ENCODE results near the gene TIMP2. TPM values are rescaled to one million over a fixed set of nuclear protein-coding genes. Genes with fewer than 3 reads are reported as not detected.

TIMP2 gene
- total and polyA plus RNA-seq, 2 experiments from 2014 or later: 10.6 to 22.5 TPM

DNA sequence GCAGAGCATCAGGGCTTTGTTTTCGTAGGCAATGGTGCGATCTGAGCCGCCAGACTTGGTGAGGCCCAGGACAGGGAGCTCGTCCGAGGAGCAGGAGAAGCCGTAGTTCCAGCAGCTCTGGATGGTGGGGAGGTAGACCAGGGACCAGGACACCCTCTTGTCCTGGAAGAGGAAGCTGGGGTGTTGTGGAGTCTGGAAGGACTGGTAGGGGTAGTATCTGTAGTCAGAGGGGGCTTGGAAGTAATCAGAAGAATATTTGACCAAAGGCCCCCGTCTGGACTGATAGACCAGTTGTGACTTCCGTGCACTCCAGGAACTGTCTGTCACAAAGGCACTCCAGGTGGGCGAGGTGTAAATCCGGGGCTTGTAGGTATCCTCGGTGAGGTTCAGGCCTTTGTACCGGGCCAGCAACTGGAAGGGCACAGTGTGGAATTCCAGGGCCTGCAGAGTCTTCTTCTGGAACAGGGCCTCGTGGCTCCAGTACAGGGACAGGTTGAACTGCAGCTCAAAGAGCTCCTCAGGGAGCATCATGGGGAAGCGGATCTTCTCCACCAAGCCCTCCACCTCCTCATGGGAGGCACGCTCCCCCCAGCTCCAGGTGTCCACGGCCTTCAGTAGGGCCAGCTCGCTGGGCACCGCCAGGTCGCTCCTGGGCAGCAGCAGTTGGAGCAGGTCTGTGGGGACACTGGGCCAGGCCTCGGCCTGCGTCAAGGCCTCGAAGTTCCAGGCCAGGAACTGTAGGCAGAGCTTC is 46.7 kb upstream of the TIMP2 start:
- Histone ChIP-seq H3K79me2 (replicated peaks; ENCODE audit: insufficient read depth) (no peaks in the 10 kb centered on the region), H3K4me1 (ENCODE audit: insufficient read depth) (no peaks in the 10 kb centered on the region), H3K36me3 (ENCODE audit: insufficient read depth) (no peaks in the 10 kb centered on the region), H2AFZ (no peak overlapping the region), H3F3A (replicated peaks; ENCODE audit: low read depth) (0 out of 2 replicates have a peak, but pooled peaks cover 4% of the 10 kb centered on the region), H3K27me3 (ENCODE audit: insufficient read depth) (no peaks in the 10 kb centered on the region), H3K4me3 (no peak overlapping the region), H3K9me2 (ENCODE audit: insufficient read depth) (no peaks in the 10 kb centered on the region), H3K27ac (ENCODE audit: low read depth) (no peak overlapping the region), H4K20me1 (replicated peaks; ENCODE audit: insufficient read depth) (no peaks in the 10 kb centered on the region), H3K4me2 (no peak overlapping the region)
- Mint-ChIP-seq H3K27ac (0 out of 2 replicates have a peak overlapping the region, but pooled peaks have one; percentile 90), H3K4me3 (no peak overlapping the region), H3K4me1 (peaks cover 24% of the 10 kb centered on the region), H3K27me3 (ENCODE audit: insufficient read depth, low read depth, poor library complexity) (peaks cover 23% of the 10 kb centered on the region), H3K9me3 (no peaks in the 10 kb centered on the region), H3K36me3 (ENCODE audit: low read depth) (peaks cover 13% of the 10 kb centered on the region)
- ATAC-seq (no peak), DNase-seq (ENCODE audit: low spot score) (no peak)
- TF ChIP-seq POLR2AphosphoS5 (IDR thresholded peaks at IDR 0.05; ENCODE audit: low read depth): no peak

DNA sequence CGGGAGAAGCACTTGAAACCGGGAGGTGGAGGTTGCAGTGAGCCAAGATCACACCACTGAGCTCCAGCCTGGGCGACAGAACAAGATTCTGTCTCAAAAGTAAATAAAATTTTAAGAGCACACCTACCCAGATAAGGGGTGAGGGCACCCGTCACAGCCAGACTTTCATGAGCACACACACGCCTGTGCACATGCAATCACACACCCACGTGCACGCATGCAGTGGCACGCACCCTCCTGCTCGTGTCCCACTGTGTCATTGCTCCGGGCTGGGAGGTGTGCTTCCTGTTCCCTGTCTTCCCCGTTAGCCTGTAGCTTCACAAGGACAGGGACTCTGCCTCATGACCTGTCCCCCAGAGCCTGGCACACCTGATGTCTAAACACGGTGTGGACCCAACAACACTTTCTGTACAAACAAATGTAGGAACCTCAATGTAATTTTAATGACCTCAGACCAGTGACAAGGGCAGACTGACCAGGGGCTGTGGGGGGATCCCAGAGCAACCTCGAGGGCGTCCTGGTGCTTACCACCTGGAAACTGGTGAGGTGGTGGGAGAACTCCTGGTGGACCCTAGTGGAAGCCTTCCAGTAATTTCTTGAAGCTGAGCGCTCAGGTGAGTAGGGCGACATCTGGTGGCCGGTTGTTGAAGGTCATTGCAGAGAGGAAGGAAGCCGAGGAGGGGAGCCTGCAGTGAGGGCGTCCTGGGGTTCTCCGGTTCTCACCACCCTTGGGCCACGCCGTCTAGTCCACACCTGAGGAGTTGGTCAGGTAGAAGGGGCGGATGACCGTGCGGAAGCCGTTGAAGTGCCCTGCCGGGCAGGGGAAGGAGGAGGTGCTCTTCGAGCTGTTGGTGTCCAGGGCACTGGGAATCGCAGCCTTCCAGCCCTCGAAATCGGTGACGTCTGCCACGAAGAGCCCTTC is 45.9 kb upstream of the TIMP2 start:
- H3K27ac Mint-ChIP-seq: peak overlapping the region; percentile 90; the same call in 1 of the 2 replicates
- no peak overlapping the region; the same call in 2 of the 3 replicates for H3K4me3 Mint-ChIP-seq
- Histone ChIP-seq H3K4me1 (ENCODE audit: insufficient read depth) (no peaks in the 10 kb centered on the region), H3F3A (replicated peaks; ENCODE audit: low read depth) (0 out of 2 replicates have a peak, but pooled peaks cover 4% of the 10 kb centered on the region), H3K27me3 (ENCODE audit: insufficient read depth) (no peaks in the 10 kb centered on the region), H3K36me3 (ENCODE audit: insufficient read depth) (no peaks in the 10 kb centered on the region), H3K9me2 (ENCODE audit: insufficient read depth) (no peaks in the 10 kb centered on the region), H3K4me2 (no peak overlapping the region), H3K27ac (ENCODE audit: low read depth) (no peak overlapping the region), H2AFZ (no peak overlapping the region), H4K20me1 (replicated peaks; ENCODE audit: insufficient read depth) (no peaks in the 10 kb centered on the region), H3K4me3 (no peak overlapping the region), H3K79me2 (replicated peaks; ENCODE audit: insufficient read depth) (no peaks in the 10 kb centered on the region)
- no peaks in the 10 kb centered on the region for H3K9me3 Mint-ChIP-seq
- ATAC-seq (peak; percentile 52), DNase-seq (ENCODE audit: low spot score) (peak; percentile 94)
- peaks cover 13% of the 10 kb centered on the region for H3K36me3 Mint-ChIP-seq (ENCODE audit: low read depth)
- peaks cover 24% of the 10 kb centered on the region for H3K4me1 Mint-ChIP-seq
- TF ChIP-seq, protein P1, sequence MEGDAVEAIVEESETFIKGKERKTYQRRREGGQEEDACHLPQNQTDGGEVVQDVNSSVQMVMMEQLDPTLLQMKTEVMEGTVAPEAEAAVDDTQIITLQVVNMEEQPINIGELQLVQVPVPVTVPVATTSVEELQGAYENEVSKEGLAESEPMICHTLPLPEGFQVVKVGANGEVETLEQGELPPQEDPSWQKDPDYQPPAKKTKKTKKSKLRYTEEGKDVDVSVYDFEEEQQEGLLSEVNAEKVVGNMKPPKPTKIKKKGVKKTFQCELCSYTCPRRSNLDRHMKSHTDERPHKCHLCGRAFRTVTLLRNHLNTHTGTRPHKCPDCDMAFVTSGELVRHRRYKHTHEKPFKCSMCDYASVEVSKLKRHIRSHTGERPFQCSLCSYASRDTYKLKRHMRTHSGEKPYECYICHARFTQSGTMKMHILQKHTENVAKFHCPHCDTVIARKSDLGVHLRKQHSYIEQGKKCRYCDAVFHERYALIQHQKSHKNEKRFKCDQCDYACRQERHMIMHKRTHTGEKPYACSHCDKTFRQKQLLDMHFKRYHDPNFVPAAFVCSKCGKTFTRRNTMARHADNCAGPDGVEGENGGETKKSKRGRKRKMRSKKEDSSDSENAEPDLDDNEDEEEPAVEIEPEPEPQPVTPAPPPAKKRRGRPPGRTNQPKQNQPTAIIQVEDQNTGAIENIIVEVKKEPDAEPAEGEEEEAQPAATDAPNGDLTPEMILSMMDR (conservative IDR thresholded peaks at IDR 0.05; ENCODE audit: low read depth in 2 of 2): peak; percentile 89 to 97
- no peak for TF ChIP-seq NANOG (IDR thresholded peaks at IDR 0.05; ENCODE audit: borderline replicate concordance)
- peaks cover 23% of the 10 kb centered on the region for H3K27me3 Mint-ChIP-seq (ENCODE audit: insufficient read depth, low read depth, poor library complexity)

DNA sequence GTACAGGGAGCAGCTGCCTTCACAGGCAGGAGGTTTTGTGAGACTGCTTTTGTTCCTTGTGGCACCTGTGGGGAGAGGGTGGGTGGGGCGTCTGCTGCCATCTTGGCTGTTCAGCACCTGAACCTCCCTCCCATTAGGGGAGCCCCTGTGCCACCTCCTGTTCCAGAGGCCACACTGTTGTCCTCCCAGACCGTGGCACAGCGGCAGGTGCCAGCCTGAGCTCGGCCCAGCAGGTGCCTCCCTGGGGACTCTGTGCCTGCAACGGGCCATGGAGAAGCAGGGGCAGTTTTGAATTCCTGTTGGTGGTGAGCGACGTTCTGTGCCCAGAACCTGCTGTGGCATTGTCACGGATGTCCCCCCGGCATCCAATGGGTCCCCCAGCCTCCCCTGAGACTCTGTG is 44.7 kb upstream of the TIMP2 start:
- Mint-ChIP-seq H3K9me3 (no peaks in the 10 kb centered on the region), H3K4me3 (no peak overlapping the region), H3K36me3 (ENCODE audit: low read depth) (peaks cover 10% of the 10 kb centered on the region), H3K4me1 (peaks cover 17% of the 10 kb centered on the region), H3K27ac (no peak overlapping the region), H3K27me3 (ENCODE audit: insufficient read depth, low read depth, poor library complexity) (peaks cover 22% of the 10 kb centered on the region)
- Histone ChIP-seq H3K27me3 (ENCODE audit: insufficient read depth) (no peaks in the 10 kb centered on the region), H3K79me2 (replicated peaks; ENCODE audit: insufficient read depth) (no peaks in the 10 kb centered on the region), H2AFZ (no peak overlapping the region), H3K9me2 (ENCODE audit: insufficient read depth) (no peaks in the 10 kb centered on the region), H3K4me3 (no peak overlapping the region), H4K20me1 (replicated peaks; ENCODE audit: insufficient read depth) (no peaks in the 10 kb centered on the region), H3K4me1 (ENCODE audit: insufficient read depth) (no peaks in the 10 kb centered on the region), H3K27ac (ENCODE audit: low read depth) (no peak overlapping the region), H3K36me3 (ENCODE audit: insufficient read depth) (no peaks in the 10 kb centered on the region), H3K4me2 (no peak overlapping the region), H3F3A (replicated peaks; ENCODE audit: low read depth) (0 out of 2 replicates have a peak, but pooled peaks cover 4% of the 10 kb centered on the region)
- DNase-seq (ENCODE audit: low spot score) (no peak), ATAC-seq (no peak)
- TF ChIP-seq POLR2AphosphoS5 (IDR thresholded peaks at IDR 0.05; ENCODE audit: low read depth) (no peak), CREB1 (CRISPR knock-in tag; IDR thresholded peaks at IDR 0.05; ENCODE audit: low read depth) (no peak), JUNB (IDR thresholded peaks at IDR 0.05; ENCODE audit: unreplicated experiment) (no peak), NANOG (IDR thresholded peaks at IDR 0.05; ENCODE audit: borderline replicate concordance) (no peak)
- TF ChIP-seq, protein P2, sequence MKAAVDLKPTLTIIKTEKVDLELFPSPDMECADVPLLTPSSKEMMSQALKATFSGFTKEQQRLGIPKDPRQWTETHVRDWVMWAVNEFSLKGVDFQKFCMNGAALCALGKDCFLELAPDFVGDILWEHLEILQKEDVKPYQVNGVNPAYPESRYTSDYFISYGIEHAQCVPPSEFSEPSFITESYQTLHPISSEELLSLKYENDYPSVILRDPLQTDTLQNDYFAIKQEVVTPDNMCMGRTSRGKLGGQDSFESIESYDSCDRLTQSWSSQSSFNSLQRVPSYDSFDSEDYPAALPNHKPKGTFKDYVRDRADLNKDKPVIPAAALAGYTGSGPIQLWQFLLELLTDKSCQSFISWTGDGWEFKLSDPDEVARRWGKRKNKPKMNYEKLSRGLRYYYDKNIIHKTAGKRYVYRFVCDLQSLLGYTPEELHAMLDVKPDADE (IDR thresholded peaks at IDR 0.05): no peak
- TF ChIP-seq, protein P3, sequence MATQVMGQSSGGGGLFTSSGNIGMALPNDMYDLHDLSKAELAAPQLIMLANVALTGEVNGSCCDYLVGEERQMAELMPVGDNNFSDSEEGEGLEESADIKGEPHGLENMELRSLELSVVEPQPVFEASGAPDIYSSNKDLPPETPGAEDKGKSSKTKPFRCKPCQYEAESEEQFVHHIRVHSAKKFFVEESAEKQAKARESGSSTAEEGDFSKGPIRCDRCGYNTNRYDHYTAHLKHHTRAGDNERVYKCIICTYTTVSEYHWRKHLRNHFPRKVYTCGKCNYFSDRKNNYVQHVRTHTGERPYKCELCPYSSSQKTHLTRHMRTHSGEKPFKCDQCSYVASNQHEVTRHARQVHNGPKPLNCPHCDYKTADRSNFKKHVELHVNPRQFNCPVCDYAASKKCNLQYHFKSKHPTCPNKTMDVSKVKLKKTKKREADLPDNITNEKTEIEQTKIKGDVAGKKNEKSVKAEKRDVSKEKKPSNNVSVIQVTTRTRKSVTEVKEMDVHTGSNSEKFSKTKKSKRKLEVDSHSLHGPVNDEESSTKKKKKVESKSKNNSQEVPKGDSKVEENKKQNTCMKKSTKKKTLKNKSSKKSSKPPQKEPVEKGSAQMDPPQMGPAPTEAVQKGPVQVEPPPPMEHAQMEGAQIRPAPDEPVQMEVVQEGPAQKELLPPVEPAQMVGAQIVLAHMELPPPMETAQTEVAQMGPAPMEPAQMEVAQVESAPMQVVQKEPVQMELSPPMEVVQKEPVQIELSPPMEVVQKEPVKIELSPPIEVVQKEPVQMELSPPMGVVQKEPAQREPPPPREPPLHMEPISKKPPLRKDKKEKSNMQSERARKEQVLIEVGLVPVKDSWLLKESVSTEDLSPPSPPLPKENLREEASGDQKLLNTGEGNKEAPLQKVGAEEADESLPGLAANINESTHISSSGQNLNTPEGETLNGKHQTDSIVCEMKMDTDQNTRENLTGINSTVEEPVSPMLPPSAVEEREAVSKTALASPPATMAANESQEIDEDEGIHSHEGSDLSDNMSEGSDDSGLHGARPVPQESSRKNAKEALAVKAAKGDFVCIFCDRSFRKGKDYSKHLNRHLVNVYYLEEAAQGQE (IDR thresholded peaks at IDR 0.05; ENCODE audit: unreplicated experiment): no peak

Data from GM23338 (cell line).